ENCODE data around the gene GRIN3A. TPM values are rescaled to one million over a fixed set of nuclear protein-coding genes. Genes with fewer than 3 reads are reported as not detected.
"Not testable (repeated sequence)": the region's sequence is repeated elsewhere in the genome, so short reads cannot be mapped to it uniquely, and the experiment has no call there.

GRIN3A gene
- total RNA-seq, 3 donors from 2014 or later, result not detected

- DNase-seq, result no peak
- peaks cover 40% of the 10 kb centered on the region for H3K4me1 Mint-ChIP-seq (ENCODE audit: low read depth)
- no peak for ATAC-seq
- peaks cover 57% of the 10 kb centered on the region for H3K36me3 Mint-ChIP-seq (ENCODE audit: insufficient read depth)
- no peak overlapping the region for H3K4me3 Mint-ChIP-seq
- peaks cover 4% of the 10 kb centered on the region for H3K9me3 Mint-ChIP-seq
- no peaks in the 10 kb centered on the region for H3K27me3 Mint-ChIP-seq (ENCODE audit: low read depth)
Observed at GRCh38 chr9:101564252-101564651, 174.2 kb downstream of the GRIN3A start.

GRCh38 chr9:101562966-101563365 lies 175.5 kb downstream of the GRIN3A start:
- Mint-ChIP-seq H3K4me3 (no peak overlapping the region), H3K36me3 (ENCODE audit: insufficient read depth) (peaks cover 66% of the 10 kb centered on the region), H3K4me1 (ENCODE audit: low read depth) (peaks cover 37% of the 10 kb centered on the region), H3K9me3 (peaks cover 4% of the 10 kb centered on the region), H3K27me3 (ENCODE audit: low read depth) (no peaks in the 10 kb centered on the region)
- ATAC-seq (no peak), DNase-seq (no peak)

GRCh38 chr9:101561740-101562139 lies 176.7 kb downstream of the GRIN3A start:
- H3K4me1 Mint-ChIP-seq (ENCODE audit: low read depth), result peaks cover 27% of the 10 kb centered on the region
- peaks cover 4% of the 10 kb centered on the region for H3K9me3 Mint-ChIP-seq
- no peaks in the 10 kb centered on the region for H3K27me3 Mint-ChIP-seq (ENCODE audit: low read depth)
- ATAC-seq (no peak), DNase-seq (no peak)
- H3K4me3 Mint-ChIP-seq, result no peak overlapping the region
- peaks cover 71% of the 10 kb centered on the region for H3K36me3 Mint-ChIP-seq (ENCODE audit: insufficient read depth)

- H3K9me3 Mint-ChIP-seq; DNase-seq; H3K27me3 Mint-ChIP-seq (ENCODE audit: low read depth); ATAC-seq; H3K4me3 Mint-ChIP-seq; H3K4me1 Mint-ChIP-seq (ENCODE audit: low read depth): not testable (repeated sequence)
- peaks cover 85% of the 10 kb centered on the region for H3K36me3 Mint-ChIP-seq (ENCODE audit: insufficient read depth)
Observed at GRCh38 chr9:101549472-101550098, 188.9 kb downstream of the GRIN3A start.

GRCh38 chr9:101543098-101543735 lies 195.2 kb downstream of the GRIN3A start:
- ATAC-seq (no peak), DNase-seq (no peak)
- Mint-ChIP-seq H3K4me3 (no peak overlapping the region), H3K27me3 (ENCODE audit: low read depth) (no peaks in the 10 kb centered on the region), H3K4me1 (ENCODE audit: low read depth) (no peaks in the 10 kb centered on the region), H3K9me3 (no peaks in the 10 kb centered on the region), H3K36me3 (ENCODE audit: insufficient read depth) (peaks cover 35% of the 10 kb centered on the region)

GRCh38 chr9:101540069-101540468 lies 198.4 kb downstream of the GRIN3A start:
- Mint-ChIP-seq H3K36me3 (ENCODE audit: insufficient read depth) (peaks cover 12% of the 10 kb centered on the region), H3K4me3 (no peak overlapping the region), H3K4me1 (ENCODE audit: low read depth) (peaks cover 12% of the 10 kb centered on the region), H3K27me3 (ENCODE audit: low read depth) (no peaks in the 10 kb centered on the region), H3K9me3 (no peaks in the 10 kb centered on the region)
- ATAC-seq, result no peak
- no peak for DNase-seq

- no peaks in the 10 kb centered on the region for H3K9me3 Mint-ChIP-seq
Observed at GRCh38 chr9:101536938-101537337, 201.5 kb downstream of the GRIN3A start.

GRCh38 chr9:101536351-101536750 lies 202.1 kb downstream of the GRIN3A start:
- no peak for DNase-seq
- peaks cover 25% of the 10 kb centered on the region for H3K4me1 Mint-ChIP-seq (ENCODE audit: low read depth)
- no peaks in the 10 kb centered on the region for H3K27me3 Mint-ChIP-seq (ENCODE audit: low read depth)
- H3K9me3 Mint-ChIP-seq, result no peaks in the 10 kb centered on the region
- H3K4me3 Mint-ChIP-seq, result no peak overlapping the region
- no peak for ATAC-seq
- peaks cover 6% of the 10 kb centered on the region for H3K36me3 Mint-ChIP-seq (ENCODE audit: insufficient read depth)

More at GRCh38 chr9:101536938-101537337, 201.5 kb downstream of the GRIN3A start:
- ATAC-seq (no peak), DNase-seq (no peak)
- H3K4me1 Mint-ChIP-seq (ENCODE audit: low read depth), result peaks cover 25% of the 10 kb centered on the region
- H3K27me3 Mint-ChIP-seq (ENCODE audit: low read depth), result no peaks in the 10 kb centered on the region
- H3K36me3 Mint-ChIP-seq (ENCODE audit: insufficient read depth), result peaks cover 6% of the 10 kb centered on the region
- H3K4me3 Mint-ChIP-seq, result no peak overlapping the region

GRCh38 chr9:101533334-101534204 lies 204.9 kb downstream of the GRIN3A start, which contains the start of gene RNF20:
Gene RNF20 (plus strand): TSS chr9:101533853. CDS start chr9:101535424, 1,571 bp downstream.
- H3K27me3 Mint-ChIP-seq (ENCODE audit: low read depth), result no peaks in the 10 kb centered on the region
- ATAC-seq, result peak; percentile 96 to 97

GRCh38 chr9:101530076-101530711 lies 208.3 kb downstream of the GRIN3A start:
- H3K9me3 Mint-ChIP-seq, result no peaks in the 10 kb centered on the region
- no peak overlapping the region for H3K4me3 Mint-ChIP-seq
- H3K27me3 Mint-ChIP-seq (ENCODE audit: low read depth), result no peaks in the 10 kb centered on the region
- peak in 1 of 2 donors; percentile 12 for ATAC-seq
- DNase-seq, result peak; percentile 58
- H3K4me1 Mint-ChIP-seq (ENCODE audit: low read depth), result peaks cover 15% of the 10 kb centered on the region
- no peaks in the 10 kb centered on the region for H3K36me3 Mint-ChIP-seq (ENCODE audit: insufficient read depth)

More at GRCh38 chr9:101533334-101534204, 204.9 kb downstream of the GRIN3A start, which contains the start of gene RNF20:
- H3K4me1 Mint-ChIP-seq (ENCODE audit: low read depth), result peaks cover 25% of the 10 kb centered on the region
- no peaks in the 10 kb centered on the region for H3K9me3 Mint-ChIP-seq
- H3K36me3 Mint-ChIP-seq (ENCODE audit: insufficient read depth), result peaks cover 6% of the 10 kb centered on the region
- peak; percentile 99 for DNase-seq
- H3K4me3 Mint-ChIP-seq, result peak within 1 kb of the TSS; percentile 89

GRCh38 chr9:101528015-101528414 lies 210.4 kb downstream of the GRIN3A start:
- Mint-ChIP-seq H3K36me3 (ENCODE audit: insufficient read depth) (no peaks in the 10 kb centered on the region), H3K9me3 (no peaks in the 10 kb centered on the region), H3K4me1 (ENCODE audit: low read depth) (peaks cover 3% of the 10 kb centered on the region), H3K4me3 (no peak overlapping the region), H3K27me3 (ENCODE audit: low read depth) (peaks cover 19% of the 10 kb centered on the region)
- no peak for ATAC-seq
- no peak for DNase-seq

GRCh38 chr9:101527066-101527465 lies 211.4 kb downstream of the GRIN3A start:
- Mint-ChIP-seq H3K4me1 (ENCODE audit: low read depth) (no peaks in the 10 kb centered on the region), H3K27me3 (ENCODE audit: low read depth) (peaks cover 29% of the 10 kb centered on the region), H3K9me3 (no peaks in the 10 kb centered on the region), H3K36me3 (ENCODE audit: insufficient read depth) (no peaks in the 10 kb centered on the region), H3K4me3 (no peak overlapping the region)
- DNase-seq (no peak), ATAC-seq (no peak)

GRCh38 chr9:101524371-101524770 lies 214.1 kb downstream of the GRIN3A start:
- no peak overlapping the region for H3K4me3 Mint-ChIP-seq
- H3K27me3 Mint-ChIP-seq (ENCODE audit: low read depth), result peaks cover 45% of the 10 kb centered on the region
- H3K9me3 Mint-ChIP-seq, result no peaks in the 10 kb centered on the region
- no peak for DNase-seq
- H3K36me3 Mint-ChIP-seq (ENCODE audit: insufficient read depth), result no peaks in the 10 kb centered on the region
- ATAC-seq, result no peak
- H3K4me1 Mint-ChIP-seq (ENCODE audit: low read depth), result no peaks in the 10 kb centered on the region
